ENCODE data around the gene GDE1. TPM values are rescaled to one million over a fixed set of nuclear protein-coding genes. Genes with fewer than 3 reads are reported as not detected.

The GDE1 gene
- total RNA-seq, 3 donors from 2014 or later (not counting 1 experiment from before 2014, with no cell fraction given): 35.5 to 40.4 (median 35.9) TPM

- H3K9me3 Mint-ChIP-seq: no peaks in the 10 kb centered on the region
- no peaks in the 10 kb centered on the region for H3K4me1 ChIP-seq (ENCODE audit: control insufficient read depth, insufficient read depth, low read length)
- no peak overlapping the region for H3K27ac Mint-ChIP-seq
- no peaks in the 10 kb centered on the region for H3K9me3 ChIP-seq (ENCODE audit: control insufficient read depth, insufficient read depth, low read length)
- H3K36me3 Mint-ChIP-seq: no peaks in the 10 kb centered on the region
- no peak overlapping the region for H3K4me3 Mint-ChIP-seq
- TF ChIP-seq, protein P1, sequence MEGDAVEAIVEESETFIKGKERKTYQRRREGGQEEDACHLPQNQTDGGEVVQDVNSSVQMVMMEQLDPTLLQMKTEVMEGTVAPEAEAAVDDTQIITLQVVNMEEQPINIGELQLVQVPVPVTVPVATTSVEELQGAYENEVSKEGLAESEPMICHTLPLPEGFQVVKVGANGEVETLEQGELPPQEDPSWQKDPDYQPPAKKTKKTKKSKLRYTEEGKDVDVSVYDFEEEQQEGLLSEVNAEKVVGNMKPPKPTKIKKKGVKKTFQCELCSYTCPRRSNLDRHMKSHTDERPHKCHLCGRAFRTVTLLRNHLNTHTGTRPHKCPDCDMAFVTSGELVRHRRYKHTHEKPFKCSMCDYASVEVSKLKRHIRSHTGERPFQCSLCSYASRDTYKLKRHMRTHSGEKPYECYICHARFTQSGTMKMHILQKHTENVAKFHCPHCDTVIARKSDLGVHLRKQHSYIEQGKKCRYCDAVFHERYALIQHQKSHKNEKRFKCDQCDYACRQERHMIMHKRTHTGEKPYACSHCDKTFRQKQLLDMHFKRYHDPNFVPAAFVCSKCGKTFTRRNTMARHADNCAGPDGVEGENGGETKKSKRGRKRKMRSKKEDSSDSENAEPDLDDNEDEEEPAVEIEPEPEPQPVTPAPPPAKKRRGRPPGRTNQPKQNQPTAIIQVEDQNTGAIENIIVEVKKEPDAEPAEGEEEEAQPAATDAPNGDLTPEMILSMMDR (IDR thresholded peaks at IDR 0.05): no peak
- no peak for ATAC-seq
- no peaks in the 10 kb centered on the region for H3K36me3 ChIP-seq (ENCODE audit: control insufficient read depth, insufficient read depth, low read length)
- H3K4me1 Mint-ChIP-seq: no peaks in the 10 kb centered on the region
- H3K4me3 ChIP-seq (ENCODE audit: low read length): no peak overlapping the region
- WGBS (ENCODE audit: insufficient coverage): 88% methylated on average over 3 of the region's 3 CpGs
- H3K27me3 ChIP-seq (ENCODE audit: control insufficient read depth, insufficient read depth, low read length): no peaks in the 10 kb centered on the region
- H3K27me3 Mint-ChIP-seq (ENCODE audit: low read depth in 2 of 2): no peaks in the 10 kb centered on the region
- intact Hi-C loops (cut with micrococcal nuclease): no loop called here
- no peak for DNase-seq
- no peak overlapping the region for H3K27ac ChIP-seq (ENCODE audit: low read length)
These were observed 37.8 kb downstream of the GDE1 start for GRCh38 chr16:19484096-19484495.

DNA sequence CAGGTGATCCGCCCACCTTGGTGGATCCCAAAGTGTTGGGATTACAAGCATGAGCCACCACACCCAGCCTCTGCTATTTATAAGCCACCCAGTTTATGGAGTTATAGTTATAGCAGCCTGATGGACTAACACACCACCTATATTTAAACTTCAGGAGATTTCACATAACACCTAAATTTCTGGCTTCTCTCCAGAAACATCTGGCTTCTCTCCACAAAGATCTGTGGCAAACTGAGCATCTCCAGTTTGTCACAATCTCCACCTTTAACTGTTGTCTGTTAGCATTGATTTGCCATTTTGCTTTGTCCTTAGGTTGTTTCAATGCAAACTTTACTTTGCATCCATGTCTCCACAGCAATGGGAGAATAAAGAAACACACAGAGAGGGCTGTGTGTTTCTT, 39.6 kb downstream of the GDE1 start:
- Histone ChIP-seq H3K4me3 (ENCODE audit: low read length) (no peak overlapping the region), H3K27ac (ENCODE audit: low read length) (no peak overlapping the region), H3K9me3 (ENCODE audit: control insufficient read depth, insufficient read depth, low read length) (no peaks in the 10 kb centered on the region), H3K27me3 (ENCODE audit: control insufficient read depth, insufficient read depth, low read length) (no peaks in the 10 kb centered on the region), H3K4me1 (ENCODE audit: control insufficient read depth, insufficient read depth, low read length) (no peaks in the 10 kb centered on the region), H3K36me3 (ENCODE audit: control insufficient read depth, insufficient read depth, low read length) (no peaks in the 10 kb centered on the region)
- TF ChIP-seq, protein P1 (IDR thresholded peaks at IDR 0.05): no peak
- Mint-ChIP-seq H3K27ac (no peak overlapping the region), H3K4me3 (no peak overlapping the region), H3K27me3 (ENCODE audit: low read depth in 2 of 2) (peaks cover 0 to 8% of the 10 kb centered on the region in 2 donors), H3K9me3 (no peaks in the 10 kb centered on the region), H3K36me3 (no peaks in the 10 kb centered on the region), H3K4me1 (no peaks in the 10 kb centered on the region)
- ATAC-seq (no peak), DNase-seq (no peak)
- intact Hi-C loops (cut with micrococcal nuclease): no loop called here
- 86% methylated on average over 1 of the region's 1 CpG for WGBS (ENCODE audit: insufficient coverage)

GRCh38 chr16:19481769-19482168, 40.1 kb downstream of the GDE1 start:
- H3K36me3 Mint-ChIP-seq: no peaks in the 10 kb centered on the region

GRCh38 chr16:19481296-19481695, 40.6 kb downstream of the GDE1 start:
- H3K4me1 ChIP-seq (ENCODE audit: control insufficient read depth, insufficient read depth, low read length): no peaks in the 10 kb centered on the region
- no peaks in the 10 kb centered on the region for H3K4me1 Mint-ChIP-seq
- no peaks in the 10 kb centered on the region for H3K9me3 ChIP-seq (ENCODE audit: control insufficient read depth, insufficient read depth, low read length)
- H3K36me3 ChIP-seq (ENCODE audit: control insufficient read depth, insufficient read depth, low read length): no peaks in the 10 kb centered on the region
- DNase-seq (no peak), ATAC-seq (no peak)
- TF ChIP-seq, protein P1 (IDR thresholded peaks at IDR 0.05): no peak
- H3K27me3 Mint-ChIP-seq (ENCODE audit: low read depth in 2 of 2): peaks cover 0 to 8% of the 10 kb centered on the region in 2 donors
- no peaks in the 10 kb centered on the region for H3K27me3 ChIP-seq (ENCODE audit: control insufficient read depth, insufficient read depth, low read length)
- H3K4me3 Mint-ChIP-seq: no peak overlapping the region
- H3K9me3 Mint-ChIP-seq: no peaks in the 10 kb centered on the region
- H3K27ac ChIP-seq (ENCODE audit: low read length): no peak overlapping the region
- no peak overlapping the region for H3K27ac Mint-ChIP-seq
- intact Hi-C loops (cut with micrococcal nuclease): no loop called here
- WGBS (ENCODE audit: insufficient coverage): 70% methylated on average over 2 of the region's 2 CpGs
- H3K36me3 Mint-ChIP-seq: no peaks in the 10 kb centered on the region
- H3K4me3 ChIP-seq (ENCODE audit: low read length): no peak overlapping the region

More at GRCh38 chr16:19481769-19482168, 40.1 kb downstream of the GDE1 start:
- TF ChIP-seq, protein P1 (IDR thresholded peaks at IDR 0.05): no peak
- H3K27me3 Mint-ChIP-seq (ENCODE audit: low read depth in 2 of 2): peaks cover 0 to 8% of the 10 kb centered on the region in 2 donors
- Histone ChIP-seq H3K36me3 (ENCODE audit: control insufficient read depth, insufficient read depth, low read length) (no peaks in the 10 kb centered on the region), H3K27me3 (ENCODE audit: control insufficient read depth, insufficient read depth, low read length) (no peaks in the 10 kb centered on the region), H3K27ac (ENCODE audit: low read length) (no peak overlapping the region), H3K9me3 (ENCODE audit: control insufficient read depth, insufficient read depth, low read length) (no peaks in the 10 kb centered on the region), H3K4me3 (ENCODE audit: low read length) (no peak overlapping the region), H3K4me1 (ENCODE audit: control insufficient read depth, insufficient read depth, low read length) (no peaks in the 10 kb centered on the region)
- intact Hi-C loops (cut with micrococcal nuclease): no loop called here
- no peak for DNase-seq
- no peaks in the 10 kb centered on the region for H3K9me3 Mint-ChIP-seq
- no peak overlapping the region for H3K27ac Mint-ChIP-seq
- no peaks in the 10 kb centered on the region for H3K4me1 Mint-ChIP-seq
- ATAC-seq: no peak
- H3K4me3 Mint-ChIP-seq: no peak overlapping the region
- 81% methylated on average over 5 of the region's 5 CpGs for WGBS (ENCODE audit: insufficient coverage)
